ENCODE measurements around the gene PLA2G1B.

GRCh38 chr12:120361506-120362208 lies 34.1 kb upstream of the PLA2G1B start:
- TF ChIP-seq TAF1 (IDR thresholded peaks at IDR 0.05; ENCODE audit: borderline replicate concordance, insufficient read depth, low read length): no peak
- TF ChIP-seq POLR2AphosphoS5 (IDR thresholded peaks at IDR 0.05; ENCODE audit: low read depth, low read length): no peak
- no peak for TF ChIP-seq REST (IDR thresholded peaks at IDR 0.05; ENCODE audit: insufficient read depth in 1 of 2, low read depth in 2 of 2, low read length in 2 of 2)
- no peak for TF ChIP-seq SIN3A (IDR thresholded peaks at IDR 0.05; ENCODE audit: borderline replicate concordance, insufficient read depth, low read length)
- no peak for TF ChIP-seq FOXP2 (optimal IDR thresholded peaks at IDR 0.05; ENCODE audit: borderline replicate concordance, extremely low read depth, extremely low read length, insufficient read depth)
